NK-92 treated with Interleukin-12 subunit alpha and Interleukin-12 subunit beta, amount 100 ng/mL, for 24 hours (cell line): ENCODE measurements around the gene HTT.

Experiments
- DNase-seq: peaks from one replicate; lab custom pipeline; 2025; lab: John Stamatoyannopoulos, UW

HTT gene

GRCh38 chr4:3074078-3074845 lies at the start of gene HTT, which contains the start of gene HTT-AS:
HTT (plus strand) TSS chr4:3074681; CDS start chr4:3074826, 145 bp downstream.
HTT-AS (minus strand) TSS chr4:3074538.
- DNase-seq = peak; percentile 97

DNA sequence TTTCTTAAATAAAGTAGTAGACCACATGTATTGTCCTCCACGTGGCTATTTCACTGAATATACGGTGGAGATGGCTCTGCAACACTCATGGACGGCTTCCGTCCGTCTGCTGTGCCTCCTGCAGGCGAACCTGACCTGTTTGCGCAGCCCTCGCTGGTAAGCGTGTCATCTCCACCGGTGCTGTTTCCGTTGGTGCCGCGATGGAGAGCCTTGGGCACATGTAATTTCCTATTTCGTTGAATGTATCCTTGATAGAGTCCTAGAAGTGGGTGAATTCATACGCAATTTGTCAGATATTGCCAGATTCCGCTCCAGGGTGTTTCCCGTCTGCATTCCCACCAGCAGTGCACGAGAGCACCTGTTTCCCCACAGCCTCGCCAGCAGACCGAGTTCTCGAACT lies 48.6 kb upstream of the HTT start:
- DNase-seq = no peak

DNA sequence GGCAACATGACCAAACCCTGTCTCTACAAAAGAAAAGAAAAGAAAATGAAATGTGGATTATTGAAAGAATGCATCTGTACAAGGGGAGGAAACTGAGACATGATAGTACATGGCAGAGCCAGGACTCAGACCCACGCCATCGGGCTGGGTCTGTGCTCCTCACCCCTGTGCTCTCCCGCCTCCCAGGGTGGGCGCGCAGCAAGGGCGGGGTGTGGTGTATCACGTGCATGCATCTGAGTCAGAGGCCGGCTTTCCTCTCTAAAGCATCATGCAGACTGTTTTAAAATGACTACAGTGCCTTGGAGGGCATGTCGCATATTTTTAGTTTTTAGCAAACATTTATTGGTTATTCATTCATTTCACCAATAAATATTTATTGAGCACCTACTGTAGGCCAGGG lies 47.9 kb upstream of the HTT start:
- DNase-seq = no peak

- no peak for DNase-seq
Observed at GRCh38 chr4:3029464-3029863, 45.0 kb upstream of the HTT start.

DNA sequence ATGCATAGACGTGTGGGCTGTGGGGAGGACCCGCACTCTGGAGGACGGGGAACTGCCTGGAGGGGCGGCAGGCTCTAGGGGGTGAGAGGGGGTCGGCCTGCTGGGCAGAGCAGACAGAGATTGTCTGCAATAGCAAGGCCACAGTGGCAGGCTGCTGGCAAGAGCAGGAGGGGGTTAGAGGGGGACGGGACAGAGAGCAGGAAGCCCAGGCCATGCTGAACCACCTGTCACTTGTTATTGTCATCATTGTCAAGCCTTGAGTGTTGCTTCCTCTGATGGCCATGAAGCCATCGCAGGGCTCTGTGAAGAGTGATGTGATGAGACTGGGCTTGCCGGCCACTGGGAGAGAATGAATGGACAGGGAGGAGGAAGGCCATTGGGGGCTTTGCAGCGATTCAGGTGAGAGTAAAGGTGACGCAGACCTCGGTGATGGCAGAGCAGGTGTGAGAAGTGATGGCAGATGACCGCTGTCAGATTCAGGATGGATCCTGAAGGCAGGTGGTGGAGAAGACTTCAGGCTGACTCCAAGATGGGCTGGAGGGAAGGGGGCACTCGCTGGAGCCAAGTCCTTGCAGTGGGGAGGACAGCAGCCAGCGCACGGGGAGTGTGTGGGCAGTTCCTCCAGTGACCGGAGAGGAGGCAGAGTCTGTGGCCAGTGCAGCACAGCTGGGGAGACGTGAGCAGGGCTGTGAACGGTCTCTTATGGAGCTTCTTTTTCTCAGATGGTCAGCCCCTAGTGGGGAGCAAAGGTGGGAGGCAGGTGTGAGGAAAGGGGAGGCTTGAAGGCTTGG lies 43.7 kb upstream of the HTT start:
- no peak for DNase-seq

GRCh38 chr4:3031357-3032082 lies 43.0 kb upstream of the HTT start:
- no peak for DNase-seq

GRCh38 chr4:3034231-3034630 lies 40.2 kb upstream of the HTT start:
- DNase-seq = no peak

- no peak for DNase-seq
Observed at GRCh38 chr4:3035249-3035648, 39.2 kb upstream of the HTT start.

DNA sequence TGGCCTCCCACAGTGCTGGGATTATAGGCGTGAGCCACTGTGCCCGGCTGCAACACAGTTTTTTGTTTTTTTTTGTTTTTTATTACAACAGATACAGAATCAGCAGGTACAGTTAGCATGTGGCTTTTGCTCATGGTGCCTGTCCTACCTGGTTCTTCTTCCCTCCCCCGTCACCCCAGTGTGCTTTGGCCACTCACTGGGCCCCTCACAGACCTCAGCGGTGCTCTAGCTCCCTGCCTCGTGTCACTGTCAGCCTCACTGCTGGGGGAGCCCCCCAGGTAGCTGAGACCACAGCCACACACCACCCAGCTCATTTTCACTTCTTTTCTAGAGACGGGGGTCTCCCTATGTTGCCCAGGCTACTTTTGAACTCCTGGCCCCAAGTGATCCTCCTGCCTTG lies 38.8 kb upstream of the HTT start:
- no peak for DNase-seq

DNA sequence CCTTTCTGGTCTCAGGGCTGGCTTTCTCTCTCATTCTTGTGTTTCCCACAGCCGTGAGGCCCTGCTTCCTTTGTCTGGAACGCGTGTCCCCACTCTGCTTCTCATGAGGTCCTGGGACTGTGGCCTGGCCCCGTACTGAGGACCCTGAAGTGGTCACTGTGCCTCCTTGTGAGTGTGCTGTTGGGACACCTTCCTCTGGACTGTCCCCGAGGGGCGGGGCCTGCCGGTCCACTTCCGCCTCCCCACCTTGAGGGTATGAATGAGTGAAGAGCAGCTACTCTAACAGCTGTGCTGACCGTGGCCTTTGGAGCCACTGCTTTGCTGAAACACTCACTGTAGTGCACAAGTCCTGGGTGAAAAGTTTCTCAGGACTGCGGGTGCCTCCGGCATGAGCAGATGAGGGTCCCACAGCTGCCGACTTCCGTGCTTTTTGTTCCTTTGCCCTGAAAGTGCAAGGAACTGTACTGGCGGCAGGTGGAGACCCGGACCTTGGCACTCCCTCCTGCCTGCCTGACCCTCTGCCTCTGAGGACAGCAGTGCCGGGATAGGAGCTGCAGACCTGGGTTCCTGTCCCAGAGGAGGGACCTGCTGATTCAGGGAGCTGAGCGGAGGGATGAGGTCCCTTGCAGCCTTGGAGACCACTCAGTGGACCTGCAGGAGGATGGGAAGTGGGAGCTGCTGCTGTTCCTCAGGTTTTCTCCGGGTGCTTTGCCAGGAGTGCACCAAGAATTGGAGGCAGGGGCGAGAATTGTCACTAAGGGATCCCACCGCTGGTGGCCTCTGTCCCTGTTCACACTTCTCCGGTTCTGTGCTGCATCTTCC lies 38.1 kb upstream of the HTT start:
- DNase-seq = no peak

GRCh38 chr4:3037957-3038461 lies 36.5 kb upstream of the HTT start:
- no peak for DNase-seq

DNA sequence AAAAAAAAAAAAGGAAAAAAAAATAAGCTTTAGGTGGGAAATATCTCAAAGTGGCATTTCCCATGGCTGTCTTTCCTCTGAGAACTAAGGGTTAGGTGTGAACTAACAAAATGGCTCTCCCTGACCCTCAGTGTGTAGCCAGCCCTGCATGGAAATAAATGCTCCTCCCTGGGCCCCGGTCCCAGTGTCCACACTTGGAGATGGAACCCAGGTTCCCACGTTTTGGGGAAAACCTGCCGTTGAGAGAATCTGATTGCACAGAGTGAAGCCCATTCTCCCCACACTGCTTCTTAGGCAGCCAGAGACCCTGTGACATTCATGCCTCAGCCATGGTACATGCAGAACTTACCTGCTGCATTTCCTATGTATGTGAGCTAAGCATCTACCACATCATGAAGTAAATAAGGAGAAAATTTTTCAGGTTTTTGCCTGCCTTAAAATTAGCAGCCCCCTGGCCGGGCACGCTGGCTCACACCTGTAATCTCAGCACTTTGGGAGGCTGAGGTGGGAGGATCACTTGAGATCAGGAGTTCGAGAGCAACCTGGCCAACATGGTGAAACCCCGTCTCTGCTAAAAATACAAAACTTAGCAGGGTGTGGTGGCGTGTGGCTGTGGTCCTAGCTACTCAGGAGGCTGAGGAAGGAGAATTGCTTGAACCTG lies 34.6 kb upstream of the HTT start:
- no peak for DNase-seq

- no peak for DNase-seq
Observed at GRCh38 chr4:3040452-3041191, 33.9 kb upstream of the HTT start.

GRCh38 chr4:3041192-3042142 lies 33.0 kb upstream of the HTT start:
- DNase-seq = no peak

- DNase-seq = no peak
Observed at GRCh38 chr4:3042226-3042625, 32.3 kb upstream of the HTT start.

GRCh38 chr4:3043282-3044020 lies 31.0 kb upstream of the HTT start:
- no peak for DNase-seq

DNA sequence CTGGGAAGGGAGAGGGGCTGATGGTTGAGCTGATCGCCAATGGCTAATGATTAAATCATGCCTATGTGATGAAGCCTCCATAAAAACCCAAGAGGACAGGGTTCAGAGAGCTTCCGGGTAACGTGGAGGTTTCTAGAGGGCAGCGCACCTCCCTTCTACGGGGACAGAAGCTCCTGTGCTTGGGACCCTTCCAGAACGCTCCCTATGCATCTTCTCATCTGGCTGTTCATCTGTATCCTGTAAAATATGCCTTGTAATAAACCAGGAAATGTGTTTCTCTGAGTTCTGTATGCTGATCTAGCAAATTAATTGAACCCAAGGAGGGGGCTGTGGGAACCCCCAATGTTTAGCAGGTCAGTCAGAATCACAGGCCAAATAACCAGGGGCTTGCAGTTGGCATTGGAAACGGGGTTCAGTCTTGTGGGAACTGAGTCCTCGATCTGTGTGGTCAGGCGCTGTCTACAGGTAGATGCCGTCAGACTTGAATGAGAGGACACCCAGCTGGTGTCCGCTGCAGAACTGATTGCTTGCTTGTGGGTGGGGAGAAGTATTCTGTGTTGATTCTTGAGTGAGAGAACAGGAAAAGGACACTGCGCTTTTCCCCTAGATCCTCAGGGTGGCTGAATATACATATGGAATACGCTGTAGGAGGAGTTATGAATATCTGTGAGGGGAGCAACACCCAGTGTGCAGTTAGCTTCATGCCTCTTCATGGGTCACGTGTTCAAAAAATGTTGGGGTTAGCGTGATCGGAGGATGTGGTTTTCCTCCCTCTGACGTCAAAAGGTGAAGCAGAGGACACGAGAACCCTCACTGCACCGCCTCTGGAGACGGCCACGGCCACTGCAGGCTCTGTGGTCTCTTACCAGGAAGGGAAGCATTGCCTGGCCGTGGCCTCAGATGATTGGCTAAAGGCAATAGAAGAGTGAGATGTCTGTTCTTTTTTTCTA lies 29.3 kb upstream of the HTT start:
- no peak for DNase-seq
